IMR-90 (cell line): Measurements from ENCODE around the gene FLT4.
A peak's percentile ranks its signal among the peaks of the same experiment; 100 is the strongest.

Experiments used
- BHLHE40 ChIP-seq: fragments of 150-350 bp; IDR thresholded peaks from 2 replicates; pipeline ENCODE4 v1.6.1; 2016; ENCODE audit warnings: mild to moderate bottlenecking, low read depth, low read length
- CEBPB ChIP-seq: IDR thresholded peaks from 2 replicates; pipeline ENCODE4 v1.6.1; 2012; ENCODE audit warnings: low read depth, low read length, improper control_type of control experiment
- CTCF ChIP-seq: conservative IDR thresholded peaks from 2 replicates; pipeline ENCODE4 v1.5.1; 2012; ENCODE audit warnings: mild to moderate bottlenecking, low read depth, low read length, improper control_type of control experiment
- ELK1 ChIP-seq: fragments of 150-350 bp; IDR thresholded peaks from 2 replicates; pipeline ENCODE4 v1.6.1; 2016; ENCODE audit warnings: low read depth, mild to moderate bottlenecking, low read length, moderate library complexity, borderline replicate concordance
- MAFK ChIP-seq: IDR thresholded peaks from 2 replicates; pipeline ENCODE4 v1.6.1; 2012; ENCODE audit warnings: low read depth, low read length, improper control_type of control experiment
- MAZ ChIP-seq: IDR thresholded peaks from 2 replicates; pipeline ENCODE4 v1.6.1; 2012; ENCODE audit warnings: low read depth, mild to moderate bottlenecking, low read length, improper control_type of control experiment, moderate library complexity, borderline replicate concordance
- MXI1 ChIP-seq: IDR thresholded peaks from 2 replicates; pipeline ENCODE4 v1.6.1; 2012; ENCODE audit warnings: low read depth, mild to moderate bottlenecking, low read length, moderate library complexity, borderline replicate concordance
- POLR2A ChIP-seq: IDR thresholded peaks from 2 replicates; pipeline ENCODE4 v1.6.1; 2012; ENCODE audit warnings: mild to moderate bottlenecking, low read depth, low read length
- RAD21 ChIP-seq: IDR thresholded peaks from 2 replicates; pipeline ENCODE4 v1.6.1; 2012; ENCODE audit warnings: low read length, improper control_type of control experiment
- RCOR1 ChIP-seq: IDR thresholded peaks from 2 replicates; pipeline ENCODE4 v1.6.1; 2012; ENCODE audit warnings: mild to moderate bottlenecking, low read length, improper control_type of control experiment; ENCODE audit not compliant: insufficient replicate concordance
- RFX5 ChIP-seq: IDR thresholded peaks from 2 replicates; pipeline ENCODE4 v1.8.0; 2012; ENCODE audit warnings: low read depth, mild to moderate bottlenecking, low read length, moderate library complexity
- TF ChIP-seq, protein P1 (sequence below): fragments of 150-350 bp; IDR thresholded peaks from 2 replicates; pipeline ENCODE4 v1.6.1; 2017; ENCODE audit warnings: mild to moderate bottlenecking, antibody characterized with exemption, low read length, low read depth

- TF ChIP-seq CTCF (peak; percentile 24; the same call in 1 of the 2 replicates), RAD21 (no peak), ELK1 (no peak), CEBPB (no peak), MAFK (no peak), BHLHE40 (no peak), POLR2A (no peak), RCOR1 (no peak), MXI1 (no peak), MAZ (no peak), RFX5 (no peak)
- TF ChIP-seq, protein P1, sequence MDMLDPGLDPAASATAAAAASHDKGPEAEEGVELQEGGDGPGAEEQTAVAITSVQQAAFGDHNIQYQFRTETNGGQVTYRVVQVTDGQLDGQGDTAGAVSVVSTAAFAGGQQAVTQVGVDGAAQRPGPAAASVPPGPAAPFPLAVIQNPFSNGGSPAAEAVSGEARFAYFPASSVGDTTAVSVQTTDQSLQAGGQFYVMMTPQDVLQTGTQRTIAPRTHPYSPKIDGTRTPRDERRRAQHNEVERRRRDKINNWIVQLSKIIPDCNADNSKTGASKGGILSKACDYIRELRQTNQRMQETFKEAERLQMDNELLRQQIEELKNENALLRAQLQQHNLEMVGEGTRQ, result no peak
These were observed 30.4 kb downstream of the FLT4 start for GRCh38 chr5:180618829-180619562.
